ENCODE data around the gene PCBP3.

DNA sequence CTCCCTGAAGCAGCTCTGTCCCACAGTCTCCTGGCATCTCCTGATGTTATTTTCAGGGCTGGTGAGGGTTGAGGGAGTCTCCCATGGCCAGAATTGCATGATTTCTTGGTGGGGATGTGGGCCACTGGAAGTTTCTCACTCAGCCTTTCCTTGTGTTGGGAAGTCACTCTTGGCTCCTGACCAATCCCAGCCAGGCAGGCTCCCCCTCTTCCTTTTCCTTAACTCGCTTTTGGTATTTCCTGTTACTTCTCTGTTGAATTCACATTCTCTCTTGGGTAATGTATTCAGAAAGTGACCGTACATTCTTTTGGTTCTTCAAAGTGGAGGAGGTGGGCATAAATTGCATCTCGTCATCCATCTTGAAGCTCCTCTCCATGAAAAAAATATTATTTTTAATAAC is 135.7 kb downstream of the PCBP3 start:
- TF ChIP-seq, protein P1, sequence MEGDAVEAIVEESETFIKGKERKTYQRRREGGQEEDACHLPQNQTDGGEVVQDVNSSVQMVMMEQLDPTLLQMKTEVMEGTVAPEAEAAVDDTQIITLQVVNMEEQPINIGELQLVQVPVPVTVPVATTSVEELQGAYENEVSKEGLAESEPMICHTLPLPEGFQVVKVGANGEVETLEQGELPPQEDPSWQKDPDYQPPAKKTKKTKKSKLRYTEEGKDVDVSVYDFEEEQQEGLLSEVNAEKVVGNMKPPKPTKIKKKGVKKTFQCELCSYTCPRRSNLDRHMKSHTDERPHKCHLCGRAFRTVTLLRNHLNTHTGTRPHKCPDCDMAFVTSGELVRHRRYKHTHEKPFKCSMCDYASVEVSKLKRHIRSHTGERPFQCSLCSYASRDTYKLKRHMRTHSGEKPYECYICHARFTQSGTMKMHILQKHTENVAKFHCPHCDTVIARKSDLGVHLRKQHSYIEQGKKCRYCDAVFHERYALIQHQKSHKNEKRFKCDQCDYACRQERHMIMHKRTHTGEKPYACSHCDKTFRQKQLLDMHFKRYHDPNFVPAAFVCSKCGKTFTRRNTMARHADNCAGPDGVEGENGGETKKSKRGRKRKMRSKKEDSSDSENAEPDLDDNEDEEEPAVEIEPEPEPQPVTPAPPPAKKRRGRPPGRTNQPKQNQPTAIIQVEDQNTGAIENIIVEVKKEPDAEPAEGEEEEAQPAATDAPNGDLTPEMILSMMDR (IDR thresholded peaks at IDR 0.05): no peak
- TF ChIP-seq POLR2A (IDR thresholded peaks at IDR 0.05): no peak
